ENCODE results near the gene OR11H6. TPM values are rescaled to one million over a fixed set of nuclear protein-coding genes. Genes with fewer than 3 reads are reported as not detected.
"Not testable (repeated sequence)": the region's sequence is repeated elsewhere in the genome, so short reads cannot be mapped to it uniquely, and the experiment has no call there.

Gene OR11H6
- total RNA-seq, 2 donors from 2014 or later = not detected

DNA sequence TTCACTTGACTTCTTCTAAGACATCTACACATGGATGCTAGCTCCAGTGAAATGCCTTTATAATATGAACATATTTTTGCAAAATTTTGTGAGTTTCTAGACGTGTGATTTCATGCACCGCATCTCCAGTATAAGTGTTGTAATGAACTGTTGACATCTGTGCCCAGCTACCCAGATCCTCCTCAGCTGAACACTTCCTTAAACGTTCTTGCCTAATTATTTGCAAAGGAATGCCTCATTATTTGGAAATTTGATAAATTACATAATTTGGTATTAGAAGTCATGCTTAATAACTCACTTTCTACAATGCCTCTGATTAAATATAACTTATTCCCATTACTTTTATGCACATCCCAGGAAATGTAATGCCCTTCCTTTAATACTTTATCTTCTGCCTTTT lies 18.8 kb upstream of the OR11H6 start:
- Histone ChIP-seq H3K4me1 (no peaks in the 10 kb centered on the region), H3K27me3 (no peaks in the 10 kb centered on the region), H3K9me3 (no peaks in the 10 kb centered on the region), H3K27ac (no peak overlapping the region), H3K36me3 (replicated peaks in 1 of 2; ENCODE audit: insufficient read depth in 1 of 2, low read depth in 2 of 2) (no peaks in the 10 kb centered on the region), H3K4me3 (no peak overlapping the region)
- WGBS, 2 donors = 51 to 52% methylated on average over 3 of the region's 3 CpGs
- intact Hi-C loops (cut with DNase I) = no loop called here
- DNase-seq = no peak
- TF ChIP-seq POLR2A (IDR thresholded peaks at IDR 0.05) = no peak
- TF ChIP-seq, protein P1, sequence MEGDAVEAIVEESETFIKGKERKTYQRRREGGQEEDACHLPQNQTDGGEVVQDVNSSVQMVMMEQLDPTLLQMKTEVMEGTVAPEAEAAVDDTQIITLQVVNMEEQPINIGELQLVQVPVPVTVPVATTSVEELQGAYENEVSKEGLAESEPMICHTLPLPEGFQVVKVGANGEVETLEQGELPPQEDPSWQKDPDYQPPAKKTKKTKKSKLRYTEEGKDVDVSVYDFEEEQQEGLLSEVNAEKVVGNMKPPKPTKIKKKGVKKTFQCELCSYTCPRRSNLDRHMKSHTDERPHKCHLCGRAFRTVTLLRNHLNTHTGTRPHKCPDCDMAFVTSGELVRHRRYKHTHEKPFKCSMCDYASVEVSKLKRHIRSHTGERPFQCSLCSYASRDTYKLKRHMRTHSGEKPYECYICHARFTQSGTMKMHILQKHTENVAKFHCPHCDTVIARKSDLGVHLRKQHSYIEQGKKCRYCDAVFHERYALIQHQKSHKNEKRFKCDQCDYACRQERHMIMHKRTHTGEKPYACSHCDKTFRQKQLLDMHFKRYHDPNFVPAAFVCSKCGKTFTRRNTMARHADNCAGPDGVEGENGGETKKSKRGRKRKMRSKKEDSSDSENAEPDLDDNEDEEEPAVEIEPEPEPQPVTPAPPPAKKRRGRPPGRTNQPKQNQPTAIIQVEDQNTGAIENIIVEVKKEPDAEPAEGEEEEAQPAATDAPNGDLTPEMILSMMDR (IDR thresholded peaks at IDR 0.05) = no peak
- no peak for ATAC-seq

DNA sequence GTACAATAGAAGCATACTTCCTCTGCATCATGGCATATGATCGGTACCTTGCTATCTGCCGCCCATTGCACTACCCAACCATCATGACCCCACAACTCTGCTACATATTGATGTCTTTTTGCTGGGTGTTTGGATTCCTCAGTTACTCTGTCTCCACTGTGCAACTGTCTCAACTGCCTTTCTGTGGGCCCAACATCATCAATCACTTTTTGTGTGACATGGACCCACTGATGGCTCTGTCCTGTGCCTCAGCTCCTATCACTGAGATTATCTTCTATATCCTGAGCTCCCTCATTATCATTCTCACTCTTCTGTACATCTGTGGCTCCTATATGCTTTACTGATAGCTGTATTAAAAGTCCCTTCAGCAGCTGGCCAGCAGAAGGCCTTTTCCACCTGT lies 13.9 kb upstream of the OR11H6 start:
- ATAC-seq = no peak
- Histone ChIP-seq H3K9me3 (no peaks in the 10 kb centered on the region), H3K36me3 (replicated peaks in 1 of 2; ENCODE audit: insufficient read depth in 1 of 2, low read depth in 2 of 2) (no peaks in the 10 kb centered on the region), H3K4me1 (no peaks in the 10 kb centered on the region), H3K27ac (no peak overlapping the region), H3K27me3 (no peaks in the 10 kb centered on the region), H3K4me3 (no peak overlapping the region)
- no peak for DNase-seq
- 95 to 96% methylated on average over 2 of the region's 2 CpGs for WGBS, 2 donors
- intact Hi-C loops (cut with DNase I) = no loop called here
- TF ChIP-seq, protein P1 (IDR thresholded peaks at IDR 0.05) = no peak
- TF ChIP-seq POLR2A (IDR thresholded peaks at IDR 0.05) = no peak

DNA sequence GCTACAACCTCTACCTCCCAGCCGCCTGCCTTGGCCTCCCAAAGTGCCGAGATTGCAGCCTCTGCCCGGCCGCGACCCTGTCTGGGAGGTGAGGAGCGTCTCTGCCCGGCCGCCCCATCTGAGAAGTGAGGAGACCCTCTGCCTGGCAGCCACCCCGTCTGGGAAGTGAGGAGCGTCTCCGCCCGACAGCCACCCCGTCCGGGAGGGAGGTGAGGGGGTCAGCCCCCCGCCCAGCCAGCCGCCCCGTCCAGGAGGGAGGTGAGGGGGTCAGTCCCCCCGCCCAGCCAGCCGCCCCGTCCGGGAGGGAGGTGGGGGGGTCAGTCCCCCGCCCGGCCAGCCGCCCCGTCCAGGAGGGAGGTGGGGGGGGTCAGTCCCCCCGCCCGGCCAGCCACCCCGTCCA lies 11.1 kb upstream of the OR11H6 start:
- H3K9me3 ChIP-seq; intact Hi-C loops (cut with DNase I): not testable (repeated sequence)
- 92% methylated on average over 6 of the region's 28 CpGs; no CpG with 5 or more reads in 1 of the 2 donors for WGBS, 2 donors

DNA sequence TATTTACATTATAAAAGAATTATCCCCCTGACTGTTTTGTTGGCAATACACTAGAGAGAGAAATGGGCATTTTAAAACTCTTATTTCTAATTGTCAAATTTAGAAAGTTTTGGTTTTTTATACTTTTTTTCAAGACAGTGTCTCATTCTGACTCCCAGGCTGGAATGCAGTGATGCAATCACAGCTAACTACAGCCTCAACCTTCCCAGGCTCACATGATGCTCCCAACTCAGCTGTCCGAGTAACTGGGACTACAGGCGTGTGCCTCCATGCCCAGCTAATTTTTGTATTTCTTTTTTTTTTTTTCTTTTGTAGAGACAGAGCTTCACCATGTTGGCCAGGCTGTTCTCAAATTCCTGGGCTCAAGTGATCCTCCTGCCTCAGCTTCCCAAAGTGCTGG lies 8.3 kb upstream of the OR11H6 start:
- Histone ChIP-seq H3K9me3 (no peaks in the 10 kb centered on the region), H3K27ac (no peak overlapping the region), H3K27me3 (no peaks in the 10 kb centered on the region), H3K36me3 (replicated peaks in 1 of 2; ENCODE audit: insufficient read depth in 1 of 2, low read depth in 2 of 2) (no peaks in the 10 kb centered on the region), H3K4me3 (no peak overlapping the region), H3K4me1 (no peaks in the 10 kb centered on the region)
- TF ChIP-seq, protein P1 (IDR thresholded peaks at IDR 0.05) = no peak
- TF ChIP-seq POLR2A (IDR thresholded peaks at IDR 0.05) = no peak
- intact Hi-C loops (cut with DNase I) = no loop called here
- 70 to 78% methylated on average over 2 of the region's 2 CpGs for WGBS, 2 donors
- DNase-seq = no peak
- no peak for ATAC-seq

More for the DNA sequence above, 11.1 kb upstream of the OR11H6 start:
- not testable (repeated sequence) for ATAC-seq; H3K4me3 ChIP-seq; DNase-seq; H3K27me3 ChIP-seq; H3K36me3 ChIP-seq (replicated peaks in 1 of 2; ENCODE audit: insufficient read depth in 1 of 2, low read depth in 2 of 2); H3K27ac ChIP-seq; H3K4me1 ChIP-seq

DNA sequence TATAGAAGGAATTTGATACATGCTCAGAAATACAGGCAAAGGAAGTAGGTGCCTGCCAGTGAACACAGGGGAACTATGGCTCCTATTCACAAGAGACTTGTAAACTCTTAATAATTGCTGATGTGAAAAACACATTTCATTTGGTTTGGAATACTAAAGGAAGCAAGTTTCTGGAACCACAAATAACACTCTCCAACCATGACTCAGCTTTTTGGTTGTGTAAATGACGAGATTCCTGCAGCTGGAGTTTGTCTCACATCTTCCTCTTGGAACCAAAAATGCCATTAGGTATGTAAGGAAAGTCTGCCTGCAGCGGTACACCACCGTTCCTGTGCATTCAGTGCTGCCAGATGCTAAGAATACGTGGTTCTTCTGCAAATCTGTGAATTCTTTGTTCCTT lies 4.5 kb upstream of the OR11H6 start:
- ATAC-seq (no peak), DNase-seq (peak in 2 of 4 donors; percentile 7 to 15)
- H3K27me3 ChIP-seq = no peaks in the 10 kb centered on the region
- no peaks in the 10 kb centered on the region for H3K9me3 ChIP-seq
- no peaks in the 10 kb centered on the region for H3K4me1 ChIP-seq
- TF ChIP-seq, protein P1 (IDR thresholded peaks at IDR 0.05) = no peak
- TF ChIP-seq POLR2A (IDR thresholded peaks at IDR 0.05) = no peak
- intact Hi-C loops (cut with DNase I) = no loop called here
- 16 to 30% methylated on average over 4 of the region's 4 CpGs for WGBS, 2 donors
- H3K27ac ChIP-seq = no peak overlapping the region
- H3K4me3 ChIP-seq = no peak overlapping the region
- no peaks in the 10 kb centered on the region for H3K36me3 ChIP-seq (replicated peaks in 1 of 2; ENCODE audit: insufficient read depth in 1 of 2, low read depth in 2 of 2)
